ENCODE results near the gene PLEKHA1.

PLEKHA1 gene

GRCh38 chr10:122449153-122449552 is 74.6 kb downstream of the PLEKHA1 start:
- Histone ChIP-seq H3K9me3 (replicated peaks in 1 of 11) (no peaks in the 10 kb centered on the region), H3K36me3 (no peaks in the 10 kb centered on the region), H3K4me1 (peaks cover 0 to 10% (median 7%) of the 10 kb centered on the region in 10 experiments; a peak in 15 of 20 replicates), H3K4me2 (no peak overlapping the region), H3K4me3 (no peak overlapping the region), H3K27ac (no peak overlapping the region), H3K9ac (no peak overlapping the region), H4K20me1 (no peaks in the 10 kb centered on the region), H3K27me3 (no peaks in the 10 kb centered on the region)
- no peak for TF ChIP-seq Cebpa-rat (IDR thresholded peaks at IDR 0.05)

- Histone ChIP-seq H3K36me3 (no peaks in the 10 kb centered on the region), H3K9ac (no peak overlapping the region), H3K27me3 (no peaks in the 10 kb centered on the region), H4K20me1 (no peaks in the 10 kb centered on the region), H3K27ac (no peak overlapping the region), H3K9me3 (replicated peaks in 1 of 11) (no peaks in the 10 kb centered on the region), H3K4me3 (no peak overlapping the region), H3K4me1 (peaks cover 0 to 7% (median 7%) of the 10 kb centered on the region in 10 experiments; a peak in 15 of 20 replicates), H3K4me2 (no peak overlapping the region)
- no peak for TF ChIP-seq Cebpa-rat (IDR thresholded peaks at IDR 0.05)
Observed at GRCh38 chr10:122450353-122450990, 76.0 kb downstream of the PLEKHA1 start.

DNA sequence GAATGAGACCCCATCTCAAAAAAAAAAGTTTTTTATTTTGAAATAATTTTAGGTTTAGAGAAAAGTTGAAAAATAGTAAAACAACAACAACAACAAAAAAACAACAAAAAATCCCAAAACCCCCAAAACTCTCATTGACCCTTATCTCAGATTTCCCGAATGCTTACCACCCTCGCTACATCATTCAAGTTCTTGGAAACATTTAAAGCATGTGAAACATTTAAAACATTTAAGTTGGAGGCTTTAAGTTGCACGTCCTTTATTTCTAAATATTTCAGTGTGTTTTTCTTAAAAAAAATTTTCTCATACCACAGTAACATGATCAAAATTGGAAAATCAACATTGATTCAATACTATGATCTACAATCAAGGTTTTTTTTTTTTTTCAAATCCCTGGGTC is 79.6 kb downstream of the PLEKHA1 start:
- TF ChIP-seq Cebpa-rat (IDR thresholded peaks at IDR 0.05) = no peak
- no peaks in the 10 kb centered on the region for H3K4me1 ChIP-seq
- no peaks in the 10 kb centered on the region for H3K9me3 ChIP-seq (replicated peaks in 1 of 11)
- H3K27me3 ChIP-seq = no peaks in the 10 kb centered on the region
- H3K27ac ChIP-seq = no peak overlapping the region
- no peak overlapping the region for H3K9ac ChIP-seq
- H4K20me1 ChIP-seq = no peaks in the 10 kb centered on the region
- H3K36me3 ChIP-seq = no peaks in the 10 kb centered on the region
- no peak overlapping the region for H3K4me3 ChIP-seq
- H3K4me2 ChIP-seq = no peak overlapping the region

- Histone ChIP-seq H3K27me3 (no peaks in the 10 kb centered on the region), H3K36me3 (no peaks in the 10 kb centered on the region), H3K9ac (no peak within 1 kb of the TSS)
Observed at GRCh38 chr10:122454603-122455080, 80.1 kb downstream of the PLEKHA1 start, which contains the start of gene ARMS2. Gene ARMS2, plus strand, starts transcription at chr10:122454653. Its CDS starts 75 bp downstream, at chr10:122454728.

DNA sequence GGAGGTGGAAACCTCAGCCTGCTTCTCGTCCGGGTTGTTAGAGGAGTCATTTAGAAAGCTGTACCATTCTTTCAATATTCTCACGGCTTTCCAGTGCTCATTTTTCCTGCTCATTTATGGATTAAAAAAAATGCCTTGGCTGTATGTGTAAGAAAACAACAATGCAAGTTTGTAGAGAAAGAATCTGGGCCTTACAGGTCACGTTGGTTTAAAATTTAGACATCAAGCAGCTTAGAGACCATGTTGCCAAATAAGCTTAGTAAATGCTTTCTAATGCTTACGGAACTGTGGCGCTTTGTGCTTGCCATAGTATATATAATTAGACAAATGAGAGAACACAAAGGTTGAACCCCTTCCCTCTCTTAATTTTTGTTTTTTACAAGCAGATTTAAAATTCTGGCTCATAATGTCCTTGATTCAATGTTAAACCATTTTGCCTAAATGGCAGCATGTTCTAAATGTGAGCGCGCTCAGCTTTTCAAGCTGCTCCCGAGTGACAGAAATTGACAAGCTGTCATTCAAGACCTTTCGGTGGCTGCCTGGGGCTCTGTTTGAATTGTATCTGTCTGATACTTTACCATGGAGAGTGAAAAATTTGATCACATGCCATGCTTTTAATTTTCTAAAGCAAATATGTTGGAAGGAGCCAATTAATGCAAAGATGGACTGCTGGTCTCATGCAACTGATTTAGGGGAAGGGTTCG is 81.0 kb downstream of the PLEKHA1 start:
- Histone ChIP-seq H3K4me3 (no peak overlapping the region), H3K9me3 (replicated peaks in 1 of 11) (peaks cover under 1 to 8% (median 3%) of the 10 kb centered on the region in 11 experiments; a peak in 17 of 22 replicates), H3K36me3 (no peaks in the 10 kb centered on the region), H4K20me1 (no peaks in the 10 kb centered on the region), H3K27ac (no peak overlapping the region), H3K27me3 (no peaks in the 10 kb centered on the region), H3K4me1 (peaks cover 0 to 11% (median 0%) of the 10 kb centered on the region in 10 experiments; a peak in 4 of 20 replicates), H3K4me2 (no peak overlapping the region), H3K9ac (no peak overlapping the region)
- TF ChIP-seq Cebpa-rat (IDR thresholded peaks at IDR 0.05) = no peak

More at GRCh38 chr10:122454603-122455080, 80.1 kb downstream of the PLEKHA1 start, which contains the start of gene ARMS2:
- H3K27ac ChIP-seq = no peak within 1 kb of the TSS
- no peak for TF ChIP-seq Cebpa-rat (IDR thresholded peaks at IDR 0.05)
- no peaks in the 10 kb centered on the region for H3K9me3 ChIP-seq (replicated peaks in 1 of 11)
- H4K20me1 ChIP-seq = no peaks in the 10 kb centered on the region
- H3K4me2 ChIP-seq = no peak within 1 kb of the TSS
- H3K4me3 ChIP-seq = no peak within 1 kb of the TSS
- H3K4me1 ChIP-seq = peaks cover 0 to 3% (median 0%) of the 10 kb centered on the region in 10 experiments; a peak in 3 of 20 replicates

DNA sequence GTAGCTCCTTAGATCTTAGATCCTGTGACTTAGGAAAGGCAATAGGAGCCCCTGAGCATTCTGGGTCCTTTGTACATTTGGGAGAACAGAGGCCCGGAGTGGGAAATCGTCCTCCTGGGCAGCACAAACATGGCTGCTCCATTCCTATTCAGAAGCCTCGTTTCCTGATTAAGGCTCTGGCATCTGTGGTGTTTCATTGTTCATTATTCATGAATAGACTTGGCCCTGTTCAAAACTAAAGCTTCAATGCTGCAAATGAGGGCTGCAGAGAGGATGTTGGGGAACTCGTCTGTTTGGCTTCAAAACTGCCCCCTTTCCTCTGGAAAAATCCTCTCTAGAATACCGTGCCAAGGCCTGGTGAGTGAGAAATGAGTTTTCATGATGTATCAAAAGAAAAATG is 83.4 kb downstream of the PLEKHA1 start:
- no peak overlapping the region for H3K27ac ChIP-seq
- H4K20me1 ChIP-seq = no peaks in the 10 kb centered on the region
- no peak for TF ChIP-seq Cebpa-rat (IDR thresholded peaks at IDR 0.05)
- no peak overlapping the region for H3K4me2 ChIP-seq
- no peaks in the 10 kb centered on the region for H3K27me3 ChIP-seq
- no peak overlapping the region for H3K9ac ChIP-seq
- H3K9me3 ChIP-seq (replicated peaks in 1 of 11) = peaks cover 11 to 31% (median 18%) of the 10 kb centered on the region in 11 experiments; a peak in 21 of 22 replicates
- H3K4me3 ChIP-seq = no peak overlapping the region
- H3K36me3 ChIP-seq = no peaks in the 10 kb centered on the region
- peaks cover 0 to 11% (median 0%) of the 10 kb centered on the region in 10 experiments; a peak in 4 of 20 replicates for H3K4me1 ChIP-seq

DNA sequence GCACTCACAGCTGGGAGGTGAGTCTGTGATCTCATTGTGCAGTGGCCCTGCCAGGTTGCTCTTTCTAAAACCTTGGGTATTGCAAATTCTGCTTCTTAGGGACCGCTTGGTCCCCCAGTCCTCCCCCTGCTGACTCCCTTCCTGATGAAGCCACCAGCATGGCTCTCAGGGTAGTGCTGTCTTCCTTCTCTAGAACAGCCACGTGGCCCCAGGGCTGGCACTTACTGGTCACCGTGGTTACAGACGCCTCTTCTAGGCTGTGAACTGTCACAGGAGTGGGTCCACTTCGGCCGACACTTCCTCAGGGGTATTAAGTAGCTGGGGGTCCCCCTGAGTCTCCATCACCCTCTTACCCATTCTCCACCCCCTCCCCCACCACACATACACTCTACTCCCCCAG is 84.2 kb downstream of the PLEKHA1 start:
- Histone ChIP-seq H3K36me3 (no peaks in the 10 kb centered on the region), H3K4me2 (no peak overlapping the region), H3K27ac (no peak overlapping the region), H3K4me3 (no peak overlapping the region), H3K9ac (no peak overlapping the region), H3K9me3 (replicated peaks in 1 of 11) (peaks cover 11 to 33% (median 18%) of the 10 kb centered on the region in 11 experiments; a peak in 21 of 22 replicates), H3K4me1 (peaks cover 0 to 11% (median 0%) of the 10 kb centered on the region in 10 experiments; a peak in 4 of 20 replicates), H4K20me1 (no peaks in the 10 kb centered on the region), H3K27me3 (no peaks in the 10 kb centered on the region)
- no peak for TF ChIP-seq Cebpa-rat (IDR thresholded peaks at IDR 0.05)

- Histone ChIP-seq H3K4me3 (no peak overlapping the region), H3K9ac (no peak overlapping the region), H3K4me2 (peak overlapping the region in 4 of 11 experiments; percentile 18 to 29 (median 28); a peak in 3 of 22 replicates), H3K4me1 (peaks cover 0 to 11% (median 0%) of the 10 kb centered on the region in 10 experiments; a peak in 4 of 20 replicates), H3K36me3 (no peaks in the 10 kb centered on the region), H4K20me1 (no peaks in the 10 kb centered on the region), H3K27me3 (no peaks in the 10 kb centered on the region), H3K9me3 (replicated peaks in 1 of 11) (peaks cover 11 to 33% (median 18%) of the 10 kb centered on the region in 11 experiments; a peak in 21 of 22 replicates), H3K27ac (no peak overlapping the region)
- no peak for TF ChIP-seq Cebpa-rat (IDR thresholded peaks at IDR 0.05)
Observed at GRCh38 chr10:122459561-122460273, 85.2 kb downstream of the PLEKHA1 start.

- no peak overlapping the region for H3K4me2 ChIP-seq
- no peak overlapping the region for H3K27ac ChIP-seq
- H3K36me3 ChIP-seq = no peaks in the 10 kb centered on the region
- H3K9me3 ChIP-seq (replicated peaks in 1 of 11) = peaks cover 11 to 33% (median 18%) of the 10 kb centered on the region in 11 experiments; a peak in 21 of 22 replicates
- H3K9ac ChIP-seq = no peak overlapping the region
- no peak for TF ChIP-seq Cebpa-rat (IDR thresholded peaks at IDR 0.05)
- H3K4me1 ChIP-seq = peaks cover 0 to 11% (median 0%) of the 10 kb centered on the region in 10 experiments; a peak in 4 of 20 replicates
- no peak overlapping the region for H3K4me3 ChIP-seq
- no peaks in the 10 kb centered on the region for H3K27me3 ChIP-seq
- no peaks in the 10 kb centered on the region for H4K20me1 ChIP-seq
Observed at GRCh38 chr10:122460891-122461293, 86.4 kb downstream of the PLEKHA1 start.

Measured in BLaER1 treated with 17β-estradiol and CSF1 and Interleukin-3, amounts not matched to agents 10 nM and 100 nM (cell line).